Measurements from ENCODE around the gene ABHD2. TPM values are rescaled to one million over a fixed set of nuclear protein-coding genes. Genes with fewer than 3 reads are reported as not detected.

The ABHD2 gene
- total RNA-seq, 1 experiment from 2014 or later = 15.6 TPM

DNA sequence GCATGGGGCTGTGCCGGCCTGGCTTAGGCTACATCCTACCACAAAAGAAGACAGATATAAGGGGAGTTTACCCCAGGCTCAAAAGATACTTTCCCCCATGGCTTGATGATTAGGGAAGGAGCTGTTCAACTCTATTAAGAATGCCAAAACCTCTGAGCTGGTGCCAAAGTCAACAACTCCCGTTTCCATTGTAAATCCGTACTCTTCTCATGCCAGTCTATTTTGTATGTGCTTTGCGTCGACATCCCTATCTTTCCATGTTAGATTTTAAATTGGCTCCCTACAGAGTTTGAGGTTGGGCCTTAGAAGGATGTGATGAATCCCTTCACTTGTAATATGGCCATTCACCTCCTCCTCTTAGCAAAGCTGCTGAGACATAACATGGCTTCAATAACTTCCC is 86.2 kb downstream of the ABHD2 start:
- Mint-ChIP-seq H3K4me1 (peaks cover 3 to 7% of the 10 kb centered on the region in 2 experiments; a peak in 3 of 4 replicates), H3K9me3 (no peaks in the 10 kb centered on the region), H3K27ac (no peak overlapping the region), H3K4me3 (no peak overlapping the region), H3K36me3 (ENCODE audit: insufficient read depth in 1 of 3, low read depth in 3 of 3) (no peaks in the 10 kb centered on the region; a peak in 1 of 7 replicates), H3K27me3 (ENCODE audit: low read depth) (no peaks in the 10 kb centered on the region)
- H2BK120ac ChIP-seq (ENCODE audit: low read depth, low read length, poor library complexity, severe bottlenecking) = no peak overlapping the region
- no peak overlapping the region for H3K27ac ChIP-seq (ENCODE audit: insufficient read length, low read depth, low read length)
- no peak overlapping the region for H2AFZ ChIP-seq (ENCODE audit: low read length)
- DNase-seq = no peak
- H3T11ph ChIP-seq (ENCODE audit: low read length) = no peak overlapping the region
- no peak overlapping the region for H2BK5ac ChIP-seq (ENCODE audit: insufficient read length, low read length)
- H2BK12ac ChIP-seq (ENCODE audit: insufficient read length, low read depth, low read length) = no peak overlapping the region
- no peaks in the 10 kb centered on the region for H3K23me2 ChIP-seq (ENCODE audit: insufficient read length, low read depth, low read length, poor library complexity, severe bottlenecking)
- no peak overlapping the region for H3K56ac ChIP-seq (ENCODE audit: insufficient read length, low read depth, low read length)
- H3K9me3 ChIP-seq (ENCODE audit: control insufficient read depth, low read depth, low read length) = no peaks in the 10 kb centered on the region
- H3K9ac ChIP-seq (ENCODE audit: extremely low read depth, insufficient read length, low read length) = no peak overlapping the region
- H3K4me2 ChIP-seq (ENCODE audit: insufficient read depth, insufficient read length, low read length) = no peak overlapping the region
- no peaks in the 10 kb centered on the region for H3K79me1 ChIP-seq (ENCODE audit: insufficient read depth, low read depth, low read length, poor library complexity, severe bottlenecking)
- H2AK5ac ChIP-seq (ENCODE audit: insufficient read length, low read length) = no peak overlapping the region
- no peak overlapping the region for H3K4ac ChIP-seq (ENCODE audit: low read depth, low read length)
- H3K4me1 ChIP-seq (ENCODE audit: insufficient read depth, low read length) = no peaks in the 10 kb centered on the region
- no peak overlapping the region for H4K5ac ChIP-seq (ENCODE audit: insufficient read length, low read depth, low read length)
- H2BK20ac ChIP-seq (ENCODE audit: low read depth, low read length, poor library complexity, severe bottlenecking) = no peak overlapping the region
- no peaks in the 10 kb centered on the region for H3K27me3 ChIP-seq (ENCODE audit: insufficient read depth, low read length)
- no peak overlapping the region for H4K91ac ChIP-seq (ENCODE audit: insufficient read length, low read depth, low read length)
- H3K79me2 ChIP-seq (ENCODE audit: insufficient read depth, low read length) = no peaks in the 10 kb centered on the region
- no peak overlapping the region for H3K23ac ChIP-seq (ENCODE audit: insufficient read length, low read depth, low read length)
- H2BK15ac ChIP-seq (ENCODE audit: low read depth, low read length) = no peak overlapping the region
- H3K14ac ChIP-seq (ENCODE audit: insufficient read depth, low read length) = no peak overlapping the region
- TF ChIP-seq CTCF (conservative IDR thresholded peaks at IDR 0.05) = no peak
- no CpG with 5 or more reads among the region's 5 CpGs for WGBS (ENCODE audit: extremely low coverage, insufficient read length, low lambda C conversion rate)
- no peak overlapping the region for H3K18ac ChIP-seq (ENCODE audit: insufficient read length, low read depth, low read length)
- H4K20me1 ChIP-seq (ENCODE audit: control insufficient read depth, insufficient read depth, insufficient read length) = no peaks in the 10 kb centered on the region
- H4K8ac ChIP-seq (replicated peaks; ENCODE audit: insufficient read length, low read depth, low read length) = no peak overlapping the region
